IMR-90 (cell line): ENCODE measurements around the gene MYD88. TPM values are rescaled to one million over a fixed set of nuclear protein-coding genes. Genes with fewer than 3 reads are reported as not detected.

Experiments
- ATAC-seq: fragments of 200-7000 bp; cut with Tn5 transposase; 2 replicates; pipeline ENCODE4 v1.9.1; 2020; ENCODE audit warnings: low read depth, mild to moderate bottlenecking, moderate library complexity
- BruUV-seq: library from RNA; stranded (reverse); fragments of 400-500 nt; replicated peaks from 2 replicates; lab custom pipeline; 2021; lab: Mats Ljungman, UMichigan
- CTCF ChIA-PET: fragments of 300-600 bp; formaldehyde crosslinking; extraction: SDS; loops from one replicate; lab custom pipeline; 2021; ENCODE audit warnings: antibody characterized with exemption; lab: Yijun Ruan, JAX
- POLR2A ChIA-PET: fragments of 300-600 bp; sonication (Branson Sonifier 250); formaldehyde crosslinking; loops from one replicate; lab custom pipeline; 2022; ENCODE audit warnings: antibody characterized with exemption; ENCODE audit not compliant: unreplicated experiment; lab: Charles Lee
- DNase-seq: peaks from one replicate; pipeline ENCODE4 v3.0.0; 2013
- H2AFZ ChIP-seq: replicated peaks from 2 replicates; pipeline ENCODE3; 2013; ENCODE audit warnings: low read length, mild to moderate bottlenecking; ENCODE audit not compliant: poor library complexity
- H2AK5ac ChIP-seq: 2 replicates; pipeline ENCODE4 v1.6.1; 2013; ENCODE audit warnings: low read depth, low read length, inconsistent platforms
- H2AK9ac ChIP-seq: replicated peaks from 2 replicates; pipeline ENCODE3; 2013; ENCODE audit warnings: mild to moderate bottlenecking, low read depth, low read length, moderate library complexity; ENCODE audit not compliant: poor library complexity
- H2BK120ac ChIP-seq: 2 replicates; pipeline ENCODE4 v1.6.1; 2013; ENCODE audit warnings: low read depth, low read length, inconsistent platforms
- H2BK15ac ChIP-seq: 3 replicates; pipeline ENCODE4 v1.6.1; 2013; ENCODE audit warnings: low read depth, low read length, inconsistent platforms
- H2BK20ac ChIP-seq: 2 replicates; pipeline ENCODE4 v1.6.1; 2013; ENCODE audit warnings: low read depth, mild to moderate bottlenecking, inconsistent platforms, low read length, moderate library complexity
- H2BK5ac ChIP-seq: 2 replicates; pipeline ENCODE4 v1.6.1; 2013; ENCODE audit warnings: mild to moderate bottlenecking, low read depth, low read length, inconsistent platforms; ENCODE audit not compliant: poor library complexity, severe bottlenecking
- H3K14ac ChIP-seq: replicated peaks from 2 replicates; pipeline ENCODE4 v1.6.1; 2013; ENCODE audit warnings: low read depth, low read length, inconsistent platforms
- H3K18ac ChIP-seq: 2 replicates; pipeline ENCODE4 v1.6.1; 2013; ENCODE audit warnings: low read depth, low read length, control low read depth
- H3K23ac ChIP-seq: 2 replicates; pipeline ENCODE4 v1.6.1; 2013; ENCODE audit warnings: low read depth, low read length, inconsistent platforms
- H3K27ac ChIP-seq: 2 replicates; pipeline ENCODE4 v1.5.1; 2013; ENCODE audit warnings: mild to moderate bottlenecking, control low read depth, low read length; ENCODE audit not compliant: insufficient read depth
- H3K27me3 ChIP-seq: 2 replicates; pipeline ENCODE4 v1.6.1; 2013; ENCODE audit warnings: low read length; ENCODE audit not compliant: control insufficient read depth, insufficient read depth
- H3K36me3 ChIP-seq: 2 replicates; pipeline ENCODE4 v1.6.1; 2013; ENCODE audit warnings: low read length, mixed read lengths; ENCODE audit not compliant: control insufficient read depth, insufficient read depth
- H3K4ac ChIP-seq: 2 replicates; pipeline ENCODE4 v1.6.1; 2013; ENCODE audit warnings: low read depth, low read length, inconsistent platforms
- H3K4me1 ChIP-seq: 2 replicates; pipeline ENCODE4 v1.6.1; 2013; ENCODE audit warnings: low read length, mixed read lengths; ENCODE audit not compliant: control insufficient read depth, insufficient read depth
- H3K4me2 ChIP-seq: 2 replicates; pipeline ENCODE4 v1.6.1; 2013; ENCODE audit warnings: low read depth, mild to moderate bottlenecking, control low read depth, low read length, moderate library complexity
- H3K4me3 ChIP-seq: 2 replicates; pipeline ENCODE4 v1.5.1; 2013; ENCODE audit warnings: low read depth, mild to moderate bottlenecking, control low read depth, low read length, moderate library complexity; ENCODE audit not compliant: insufficient read depth
- H3K56ac ChIP-seq: 2 replicates; pipeline ENCODE4 v1.6.1; 2013; ENCODE audit warnings: low read length, inconsistent platforms; ENCODE audit not compliant: insufficient read depth; ENCODE audit errors: extremely low read depth
- H3K79me1 ChIP-seq, 2 experiments: 2 replicates each; pipeline ENCODE4 v1.6.1; 2013; ENCODE audit warnings: low read length in 2 of 2, inconsistent platforms in 1 of 2, low read depth in 1 of 2
- H3K9ac ChIP-seq: 2 replicates; pipeline ENCODE4 v1.6.1; 2013; ENCODE audit warnings: low read depth, low read length, control low read depth
- H3K9me1 ChIP-seq: 2 replicates; pipeline ENCODE4 v1.6.1; 2013; ENCODE audit warnings: low read length, inconsistent platforms; ENCODE audit not compliant: insufficient read depth
- H3K9me3 ChIP-seq: 2 replicates; pipeline ENCODE4 v1.6.1; 2013; ENCODE audit warnings: low read length; ENCODE audit not compliant: control insufficient read depth, insufficient read depth
- H4K20me1 ChIP-seq: 2 replicates; pipeline ENCODE4 v1.6.1; 2013; ENCODE audit warnings: low read length, inconsistent platforms; ENCODE audit not compliant: insufficient read depth
- H4K5ac ChIP-seq: 2 replicates; pipeline ENCODE4 v1.6.1; 2013; ENCODE audit warnings: mild to moderate bottlenecking, low read depth, low read length, control low read depth
- H4K8ac ChIP-seq, 2 experiments: 2 replicates each; pipeline ENCODE4 v1.6.1; 2013; ENCODE audit warnings: low read depth in 2 of 2, low read length in 2 of 2, control low read depth in 1 of 2, inconsistent platforms in 1 of 2
- H4K91ac ChIP-seq: 2 replicates; pipeline ENCODE4 v1.6.1; 2013; ENCODE audit warnings: low read depth, low read length, inconsistent platforms; ENCODE audit not compliant: insufficient read depth
- BHLHE40 ChIP-seq: fragments of 150-350 bp; IDR thresholded peaks from 2 replicates; pipeline ENCODE4 v1.6.1; 2016; ENCODE audit warnings: mild to moderate bottlenecking, low read depth, low read length
- CEBPB ChIP-seq: IDR thresholded peaks from 2 replicates; pipeline ENCODE4 v1.6.1; 2012; ENCODE audit warnings: low read depth, low read length, improper control_type of control experiment
- CHD1 ChIP-seq: IDR thresholded peaks from 2 replicates; pipeline ENCODE4 v1.6.1; 2012; ENCODE audit warnings: low read depth, low read length, improper control_type of control experiment
- CTCF ChIP-seq: conservative IDR thresholded peaks from 2 replicates; pipeline ENCODE4 v1.5.1; 2012; ENCODE audit warnings: mild to moderate bottlenecking, low read depth, low read length, improper control_type of control experiment
- ELK1 ChIP-seq: fragments of 150-350 bp; IDR thresholded peaks from 2 replicates; pipeline ENCODE4 v1.6.1; 2016; ENCODE audit warnings: low read depth, mild to moderate bottlenecking, low read length, moderate library complexity, borderline replicate concordance
- FOS ChIP-seq: fragments of 150-350 bp; IDR thresholded peaks from 2 replicates; pipeline ENCODE4 v1.6.1; 2016; ENCODE audit warnings: low read depth, low read length
- MAFK ChIP-seq: IDR thresholded peaks from 2 replicates; pipeline ENCODE4 v1.6.1; 2012; ENCODE audit warnings: low read depth, low read length, improper control_type of control experiment
- MAZ ChIP-seq: IDR thresholded peaks from 2 replicates; pipeline ENCODE4 v1.6.1; 2012; ENCODE audit warnings: low read depth, mild to moderate bottlenecking, low read length, improper control_type of control experiment, moderate library complexity, borderline replicate concordance
- MXI1 ChIP-seq: IDR thresholded peaks from 2 replicates; pipeline ENCODE4 v1.6.1; 2012; ENCODE audit warnings: low read depth, mild to moderate bottlenecking, low read length, moderate library complexity, borderline replicate concordance
- NFE2L2 ChIP-seq: fragments of 150-350 bp; IDR thresholded peaks from 2 replicates; pipeline ENCODE4 v1.6.1; 2016; ENCODE audit warnings: low read depth, mild to moderate bottlenecking, low read length
- POLR2A ChIP-seq: IDR thresholded peaks from 2 replicates; pipeline ENCODE4 v1.6.1; 2012; ENCODE audit warnings: mild to moderate bottlenecking, low read depth, low read length
- RAD21 ChIP-seq: IDR thresholded peaks from 2 replicates; pipeline ENCODE4 v1.6.1; 2012; ENCODE audit warnings: low read length, improper control_type of control experiment
- RCOR1 ChIP-seq: IDR thresholded peaks from 2 replicates; pipeline ENCODE4 v1.6.1; 2012; ENCODE audit warnings: mild to moderate bottlenecking, low read length, improper control_type of control experiment; ENCODE audit not compliant: insufficient replicate concordance
- RFX5 ChIP-seq: IDR thresholded peaks from 2 replicates; pipeline ENCODE4 v1.8.0; 2012; ENCODE audit warnings: low read depth, mild to moderate bottlenecking, low read length, moderate library complexity
- SMC3 ChIP-seq: fragments of 150-350 bp; IDR thresholded peaks from 2 replicates; pipeline ENCODE4 v1.6.1; 2016; ENCODE audit warnings: low read depth, mild to moderate bottlenecking, antibody characterized with exemption, low read length, moderate library complexity
- USF2 ChIP-seq: fragments of 150-350 bp; IDR thresholded peaks from 2 replicates; pipeline ENCODE4 v1.6.1; 2017; ENCODE audit warnings: mild to moderate bottlenecking, antibody characterized with exemption, low read length, low read depth
- WGBS, 2 experiments: methylation state at CpG; one replicate each; pipeline versions ENCODE4 v1.1.5 to v1.1.7; 2013; ENCODE audit warnings: missing lambda C conversion rate in 2 of 2; ENCODE audit not compliant: insufficient read length in 1 of 2; ENCODE audit errors: extremely low coverage in 2 of 2; 5-methylcytosine and 5-hydroxymethylcytosine counted together
- dilution Hi-C: fragments of 300-500 bp; cut with HindIII; formaldehyde crosslinking; loops from one replicate; pipeline ENCODE4 v1.14.3; 2018; ENCODE audit warnings: low sequenced_read_pairs; ENCODE audit not compliant: unreplicated experiment
- in situ Hi-C: fragments of 300-500 bp; cut with MboI; formaldehyde crosslinking; loops from 3 replicates; pipeline ENCODE4 v1.14.3; 2019; ENCODE audit warnings: low sequenced_read_pairs, inconsistent platforms, mixed read lengths
- intact Hi-C: fragments of 100-400 bp; cut with micrococcal nuclease; formaldehyde crosslinking; loops from 2 replicates; pipeline ENCODE4 v1.10.0; 2022
- polyA plus RNA-seq, 3 experiments: library from polyadenylated mRNA; depleted of rRNA; stranded (reverse); fragments of >200 nt; gene quantifications; 2 replicates each; pipeline ENCODE4 v1.2.3, GENCODE V29; 2012; ENCODE audit warnings: low replicate concordance in 1 of 3
- total RNA-seq: library from RNA; depleted of rRNA; stranded (reverse); fragments of >200 nt; gene quantifications from 2 replicates; pipeline ENCODE4 v1.2.3, GENCODE V29; 2012

Gene MYD88
- total and polyA plus RNA-seq, 2 of the 4 experiments (the other 2 are of a cell fraction), result 9.3 to 39.8 TPM

GRCh38 chr3:38110314-38111050 is 28.0 kb upstream of the MYD88 start:
- intact Hi-C loops (no loop called here), in situ Hi-C loops (no loop called here), dilution Hi-C loops (no loop called here)
- CTCF ChIA-PET, result no interaction called here
- no peak overlapping the region for H2BK120ac ChIP-seq
- DNase-seq (no peak), ATAC-seq (no peak)
- H3K4me1 ChIP-seq, result no peaks in the 10 kb centered on the region
- no peak overlapping the region for H2AK5ac ChIP-seq
- no peak overlapping the region for H2BK5ac ChIP-seq
- no peak overlapping the region for H3K23ac ChIP-seq
- no peak for TF ChIP-seq RFX5
- no peak for TF ChIP-seq USF2
- no peak for TF ChIP-seq MAFK
- no peak for TF ChIP-seq CHD1
- no peak for TF ChIP-seq RCOR1
- TF ChIP-seq CTCF, result no peak
- TF ChIP-seq RAD21, result no peak
- no peak for TF ChIP-seq MXI1
- TF ChIP-seq NFE2L2, result no peak
- TF ChIP-seq FOS, result no peak
- TF ChIP-seq BHLHE40, result no peak
- TF ChIP-seq CEBPB, result no peak
- no peak for TF ChIP-seq ELK1
- TF ChIP-seq SMC3, result no peak
- no peak for TF ChIP-seq MAZ
- no peak for TF ChIP-seq POLR2A
- no peak overlapping the region for H3K27ac ChIP-seq
- H3K36me3 ChIP-seq, result no peaks in the 10 kb centered on the region
- no peak overlapping the region for H3K9ac ChIP-seq
- H4K20me1 ChIP-seq, result no peaks in the 10 kb centered on the region
- no peak overlapping the region for H3K4me3 ChIP-seq
- H3K9me1 ChIP-seq, result no peaks in the 10 kb centered on the region
- H2BK20ac ChIP-seq, result no peak overlapping the region
- peaks cover 14% of the 10 kb centered on the region for H3K27me3 ChIP-seq
- H4K8ac ChIP-seq, result no peak overlapping the region
- no peak overlapping the region for H2BK15ac ChIP-seq
- H4K91ac ChIP-seq, result no peak overlapping the region
- no peaks in the 10 kb centered on the region for H3K79me1 ChIP-seq
- H3K9me3 ChIP-seq, result no peaks in the 10 kb centered on the region
- no peak overlapping the region for H2AK9ac ChIP-seq
- 55% methylated on average over 2 of the region's 6 CpGs; no CpG with 5 or more reads in 1 of the 2 experiments for WGBS, 2 experiments
- no peak overlapping the region for H3K4me2 ChIP-seq
- POLR2A ChIA-PET, result no interaction called here
- no peak overlapping the region for H3K18ac ChIP-seq
- BruUV-seq, result no TSS peak
- peak overlapping the region; percentile 44 for H2AFZ ChIP-seq
- no peak overlapping the region for H4K5ac ChIP-seq
- H3K14ac ChIP-seq, result no peak overlapping the region
- no peak overlapping the region for H3K4ac ChIP-seq
- H3K56ac ChIP-seq, result no peak overlapping the region
